ENCODE results near the gene HDAC8.

DNA sequence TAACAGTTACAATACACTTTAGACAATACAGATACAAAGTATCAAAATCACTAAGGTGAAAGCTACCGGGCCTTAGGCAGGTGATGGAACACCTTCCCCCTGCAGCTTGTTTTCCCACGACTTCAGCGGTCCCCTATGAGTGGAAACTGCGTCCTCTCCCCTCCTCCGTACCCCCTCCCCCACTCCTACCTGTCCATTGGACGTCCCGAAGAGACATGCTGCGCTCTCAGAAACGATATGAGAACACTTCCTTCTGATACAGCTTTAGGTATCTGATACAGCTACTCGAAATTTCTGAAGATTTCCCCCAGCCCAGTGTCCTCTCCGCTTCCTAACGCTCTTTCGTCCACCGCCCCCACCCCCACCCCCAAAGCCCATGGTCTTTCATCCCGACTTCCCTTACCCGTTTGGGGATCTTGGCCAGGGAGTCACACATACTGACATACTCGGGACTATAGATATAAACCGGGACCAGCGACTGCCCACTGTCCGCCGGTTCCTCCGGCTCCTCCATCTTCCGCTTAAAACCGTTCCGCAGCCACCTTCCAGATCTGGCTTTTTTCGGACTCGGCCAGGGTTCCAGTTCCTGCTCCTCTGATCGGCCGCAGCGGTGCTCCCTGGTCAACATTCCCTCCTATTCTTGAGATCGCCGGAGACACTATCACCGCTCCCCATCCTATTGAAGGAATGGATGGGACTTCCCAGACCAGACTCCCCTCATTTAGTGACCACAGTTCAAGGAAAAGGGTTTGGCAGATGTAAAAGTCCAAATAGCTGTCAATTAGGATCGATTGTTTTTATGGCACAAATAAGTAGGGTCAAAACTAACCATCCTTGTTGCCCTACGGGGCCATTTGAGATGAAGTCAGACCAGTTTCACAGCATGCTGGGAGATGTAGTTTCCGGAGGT, at the start of gene HDAC8:
- TF ChIP-seq CEBPB (IDR thresholded peaks at IDR 0.05) (0 out of 4 replicates have a peak, but pooled peaks of 1 of the 2 experiments have one; percentile 2), POLR2A (IDR thresholded peaks at IDR 0.05; ENCODE audit: low read length) (peak; percentile 29; the same call in 1 of the 2 replicates), EP300 (IDR thresholded peaks at IDR 0.05) (no peak), KDM1A (IDR thresholded peaks at IDR 0.05; ENCODE audit: low read depth) (no peak)
- TF ChIP-seq, protein P1, sequence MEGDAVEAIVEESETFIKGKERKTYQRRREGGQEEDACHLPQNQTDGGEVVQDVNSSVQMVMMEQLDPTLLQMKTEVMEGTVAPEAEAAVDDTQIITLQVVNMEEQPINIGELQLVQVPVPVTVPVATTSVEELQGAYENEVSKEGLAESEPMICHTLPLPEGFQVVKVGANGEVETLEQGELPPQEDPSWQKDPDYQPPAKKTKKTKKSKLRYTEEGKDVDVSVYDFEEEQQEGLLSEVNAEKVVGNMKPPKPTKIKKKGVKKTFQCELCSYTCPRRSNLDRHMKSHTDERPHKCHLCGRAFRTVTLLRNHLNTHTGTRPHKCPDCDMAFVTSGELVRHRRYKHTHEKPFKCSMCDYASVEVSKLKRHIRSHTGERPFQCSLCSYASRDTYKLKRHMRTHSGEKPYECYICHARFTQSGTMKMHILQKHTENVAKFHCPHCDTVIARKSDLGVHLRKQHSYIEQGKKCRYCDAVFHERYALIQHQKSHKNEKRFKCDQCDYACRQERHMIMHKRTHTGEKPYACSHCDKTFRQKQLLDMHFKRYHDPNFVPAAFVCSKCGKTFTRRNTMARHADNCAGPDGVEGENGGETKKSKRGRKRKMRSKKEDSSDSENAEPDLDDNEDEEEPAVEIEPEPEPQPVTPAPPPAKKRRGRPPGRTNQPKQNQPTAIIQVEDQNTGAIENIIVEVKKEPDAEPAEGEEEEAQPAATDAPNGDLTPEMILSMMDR (IDR thresholded peaks at IDR 0.05): no peak
- TF ChIP-seq, protein P2, sequence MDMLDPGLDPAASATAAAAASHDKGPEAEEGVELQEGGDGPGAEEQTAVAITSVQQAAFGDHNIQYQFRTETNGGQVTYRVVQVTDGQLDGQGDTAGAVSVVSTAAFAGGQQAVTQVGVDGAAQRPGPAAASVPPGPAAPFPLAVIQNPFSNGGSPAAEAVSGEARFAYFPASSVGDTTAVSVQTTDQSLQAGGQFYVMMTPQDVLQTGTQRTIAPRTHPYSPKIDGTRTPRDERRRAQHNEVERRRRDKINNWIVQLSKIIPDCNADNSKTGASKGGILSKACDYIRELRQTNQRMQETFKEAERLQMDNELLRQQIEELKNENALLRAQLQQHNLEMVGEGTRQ (IDR thresholded peaks at IDR 0.05): no peak

All from A549 (cell line).